A549 treated with CpdA at 1 μM for 4 hours (cell line): ENCODE results near the gene USE1. TPM values are rescaled to one million over a fixed set of nuclear protein-coding genes. Genes with fewer than 3 reads are reported as not detected.

Source experiments
- total RNA-seq: library from RNA; stranded (reverse); fragments of 200-300 nt; extraction: Qiagen RNA extraction; gene quantifications from 5 replicates; pipeline ENCODE4 v1.2.3, GENCODE V29; 2022; ENCODE audit warnings: low read depth

The USE1 gene
- 13.2 to 17.2 TPM (median 16.4 TPM) in 5 replicates for total RNA-seq

GRCh38 chr19:17215127-17215971 lies at the start of gene USE1:
Gene USE1, plus strand, starts transcription at chr19:17215357. Its CDS starts 49 bp downstream, at chr19:17215406.

GRCh38 chr19:17226002-17226933 lies 11.1 kb downstream of the USE1 start, which contains the start of gene OCEL1:
Gene OCEL1, plus strand, starts transcription at chr19:17226226. Its CDS starts 22 bp downstream, at chr19:17226248.

GRCh38 chr19:17245535-17245984 lies 30.4 kb downstream of the USE1 start, which contains the start of gene NR2F6:
Gene NR2F6, minus strand, starts transcription at chr19:17245919. Its CDS starts 699 bp downstream, at chr19:17245220.

GRCh38 chr19:17264641-17264979 lies 49.5 kb downstream of the USE1 start, which contains the start of gene USHBP1:
Gene USHBP1, minus strand, starts transcription at chr19:17264745. Its CDS starts 446 bp downstream, at chr19:17264299.

GRCh38 chr19:17266975-17267788 lies 52.0 kb downstream of the USE1 start, which contains the start of gene BABAM1:
Gene BABAM1, plus strand, starts transcription at chr19:17267443. Its CDS starts 1,364 bp downstream, at chr19:17268807.

Other genes with a start within 250 kb of the USE1 start
- 0.02 to 0.52 TPM (median 0.10 TPM) in 4 of 5 replicates, not detected in the other for gene CPAMD8, start 188.5 kb upstream of the USE1 start, total RNA-seq
- gene HAUS8, start 139.9 kb upstream of the USE1 start, total RNA-seq, result 13.3 to 16.4 TPM (median 15.0 TPM) in 5 replicates
- gene MYO9B, start 139.6 kb upstream of the USE1 start, total RNA-seq, result 31.7 to 40.7 TPM (median 34.0 TPM) in 5 replicates
- 9.6 to 12.2 TPM (median 12.0 TPM) in 5 replicates for gene OCEL1, start 10.9 kb downstream of the USE1 start, total RNA-seq
- 23.8 to 61.8 TPM (median 55.3 TPM) in 5 replicates for gene NR2F6, start 30.6 kb downstream of the USE1 start, total RNA-seq
- gene USHBP1, start 49.4 kb downstream of the USE1 start, total RNA-seq, result not detected in 5 replicates
- 61.0 to 67.8 TPM (median 65.2 TPM) in 5 replicates for gene BABAM1, start 52.1 kb downstream of the USE1 start, total RNA-seq
- gene ANKLE1, start 66.5 kb downstream of the USE1 start, total RNA-seq, result 0.30 to 0.94 TPM (median 0.66 TPM) in 5 replicates
- 2.6 to 3.8 TPM (median 3.4 TPM) in 5 replicates for gene ABHD8, start 88.1 kb downstream of the USE1 start, total RNA-seq
- 69.3 to 104 TPM (median 95.7 TPM) in 5 replicates for gene MRPL34, start 90.5 kb downstream of the USE1 start, total RNA-seq
- gene DDA1, start 94.2 kb downstream of the USE1 start, total RNA-seq, result 66.5 to 75.4 TPM (median 69.7 TPM) in 5 replicates
- 2.8 to 4.7 TPM (median 4.0 TPM) in 5 replicates for gene ANO8, start 119.5 kb downstream of the USE1 start, total RNA-seq
- gene GTPBP3, start 122.2 kb downstream of the USE1 start, total RNA-seq, result 15.7 to 23.4 TPM (median 21.9 TPM) in 5 replicates
- gene PLVAP, start 162.0 kb downstream of the USE1 start, total RNA-seq, result not detected in 5 replicates
- not detected in 5 replicates for gene CCDC194, start 178.8 kb downstream of the USE1 start, total RNA-seq
- gene BST2, start 190.3 kb downstream of the USE1 start, total RNA-seq, result 0.10 to 0.14 TPM in 2 of 5 replicates, not detected in the others
- gene MVB12A, start 204.7 kb downstream of the USE1 start, total RNA-seq, result 28.2 to 42.0 TPM (median 39.8 TPM) in 5 replicates
- 0.56 to 0.92 TPM (median 0.74 TPM) in 5 replicates for gene TMEM221, start 233.3 kb downstream of the USE1 start, total RNA-seq
- not detected in 5 replicates for gene NXNL1, start 245.6 kb downstream of the USE1 start, total RNA-seq